Amniotic epithelial cell (primary cell): Measurements from ENCODE around the gene ATAD3A.
"Not testable (repeated sequence)": the region's sequence is repeated elsewhere in the genome, so short reads cannot be mapped to it uniquely, and the experiment has no call there.

Experiments used
- DNase-seq: peaks from one replicate; pipeline ENCODE4 v3.0.0-alpha.2; 2010; ENCODE audit warnings: low read depth

The ATAD3A gene

GRCh38 chr1:1489861-1490260 is 22.1 kb upstream of the ATAD3A start:
- DNase-seq = no peak

GRCh38 chr1:1490633-1491230 is 21.2 kb upstream of the ATAD3A start:
- DNase-seq = no peak

- no peak for DNase-seq
These were observed 20.4 kb upstream of the ATAD3A start for GRCh38 chr1:1491601-1492000.

GRCh38 chr1:1494311-1494710 is 17.7 kb upstream of the ATAD3A start:
- not testable (repeated sequence) for DNase-seq

- not testable (repeated sequence) for DNase-seq
These were observed 16.4 kb upstream of the ATAD3A start for GRCh38 chr1:1495461-1495975.

- peak; percentile 54 for DNase-seq
These were observed 7.1 kb upstream of the ATAD3A start for GRCh38 chr1:1504777-1505365.

GRCh38 chr1:1505366-1505798 is 6.6 kb upstream of the ATAD3A start:
- peak; percentile 7 for DNase-seq

- DNase-seq = not testable (repeated sequence)
These were observed 6.2 kb upstream of the ATAD3A start for GRCh38 chr1:1505801-1506200.

GRCh38 chr1:1507305-1507704 is 4.7 kb upstream of the ATAD3A start:
- no peak for DNase-seq

- DNase-seq = not testable (repeated sequence)
These were observed 3.0 kb upstream of the ATAD3A start for GRCh38 chr1:1508775-1509464.

GRCh38 chr1:1509465-1509850 is 2.5 kb upstream of the ATAD3A start:
- DNase-seq = not testable (repeated sequence)

GRCh38 chr1:1510912-1511532 is 940 bp upstream of the ATAD3A start:
- DNase-seq = peak; percentile 13

- DNase-seq = not testable (repeated sequence)
These were observed 463 bp downstream of the ATAD3A start for GRCh38 chr1:1512425-1512824.

- not testable (repeated sequence) for DNase-seq
These were observed 1.7 kb downstream of the ATAD3A start for GRCh38 chr1:1513675-1514074.

- not testable (repeated sequence) for DNase-seq
These were observed 2.4 kb downstream of the ATAD3A start for GRCh38 chr1:1514376-1514775.

GRCh38 chr1:1516923-1517322 is 5.0 kb downstream of the ATAD3A start:
- DNase-seq = not testable (repeated sequence)

GRCh38 chr1:1517973-1518620 is 6.1 kb downstream of the ATAD3A start:
- no peak for DNase-seq

GRCh38 chr1:1518621-1519007 is 6.7 kb downstream of the ATAD3A start:
- DNase-seq = not testable (repeated sequence)

- not testable (repeated sequence) for DNase-seq
These were observed 8.0 kb downstream of the ATAD3A start for GRCh38 chr1:1519805-1520505.

- DNase-seq = no peak
These were observed 9.4 kb downstream of the ATAD3A start for GRCh38 chr1:1521331-1521730.

- DNase-seq = not testable (repeated sequence)
These were observed 10.6 kb downstream of the ATAD3A start for GRCh38 chr1:1522536-1522935.
